ENCODE results near the gene FBLN1. TPM values are rescaled to one million over a fixed set of nuclear protein-coding genes. Genes with fewer than 3 reads are reported as not detected.
"Not testable (repeated sequence)": the region's sequence is repeated elsewhere in the genome, so short reads cannot be mapped to it uniquely, and the experiment has no call there.

FBLN1 gene
- total and polyA plus RNA-seq, 2 of the 13 experiments (the other 11 are each of a cell fraction or from before 2014, with no cell fraction given) = 37.3 to 103 TPM

DNA sequence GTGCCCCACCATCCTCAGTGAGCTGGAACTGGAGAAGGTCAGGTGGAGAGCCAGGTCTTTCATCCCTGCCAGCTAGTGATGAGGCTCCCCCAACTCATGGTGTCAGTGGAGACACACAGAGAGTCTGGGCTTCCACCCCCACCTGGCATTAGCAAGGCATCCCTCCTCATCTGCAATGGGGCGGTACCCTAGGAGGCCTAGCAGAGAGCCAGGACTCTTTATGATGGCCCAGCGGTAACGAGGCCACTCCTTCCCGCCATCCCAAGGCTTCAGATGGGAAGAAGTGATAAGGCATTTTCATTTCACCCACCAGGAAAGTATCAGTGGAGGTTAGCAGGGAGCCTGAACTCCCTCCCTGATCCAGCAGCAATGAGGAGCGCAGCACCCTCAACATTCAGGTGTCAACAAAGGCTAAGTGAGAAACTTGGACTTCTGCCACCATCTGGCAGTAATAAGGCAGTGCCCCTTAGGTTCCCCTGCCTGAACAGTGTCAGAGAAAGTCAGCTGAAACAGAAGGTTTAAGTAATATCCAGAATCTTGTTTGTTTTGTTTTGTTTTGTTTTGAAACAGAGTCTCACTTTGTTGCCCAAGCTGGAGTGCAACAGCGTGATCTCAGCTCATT, 40.5 kb upstream of the FBLN1 start (continued):
- TF ChIP-seq, protein P1, sequence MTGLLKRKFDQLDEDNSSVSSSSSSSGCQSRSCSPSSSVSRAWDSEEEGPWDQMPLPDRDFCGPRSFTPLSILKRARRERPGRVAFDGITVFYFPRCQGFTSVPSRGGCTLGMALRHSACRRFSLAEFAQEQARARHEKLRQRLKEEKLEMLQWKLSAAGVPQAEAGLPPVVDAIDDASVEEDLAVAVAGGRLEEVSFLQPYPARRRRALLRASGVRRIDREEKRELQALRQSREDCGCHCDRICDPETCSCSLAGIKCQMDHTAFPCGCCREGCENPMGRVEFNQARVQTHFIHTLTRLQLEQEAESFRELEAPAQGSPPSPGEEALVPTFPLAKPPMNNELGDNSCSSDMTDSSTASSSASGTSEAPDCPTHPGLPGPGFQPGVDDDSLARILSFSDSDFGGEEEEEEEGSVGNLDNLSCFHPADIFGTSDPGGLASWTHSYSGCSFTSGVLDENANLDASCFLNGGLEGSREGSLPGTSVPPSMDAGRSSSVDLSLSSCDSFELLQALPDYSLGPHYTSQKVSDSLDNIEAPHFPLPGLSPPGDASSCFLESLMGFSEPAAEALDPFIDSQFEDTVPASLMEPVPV (CRISPR knock-in tag; IDR thresholded peaks at IDR 0.05) = no peak

DNA sequence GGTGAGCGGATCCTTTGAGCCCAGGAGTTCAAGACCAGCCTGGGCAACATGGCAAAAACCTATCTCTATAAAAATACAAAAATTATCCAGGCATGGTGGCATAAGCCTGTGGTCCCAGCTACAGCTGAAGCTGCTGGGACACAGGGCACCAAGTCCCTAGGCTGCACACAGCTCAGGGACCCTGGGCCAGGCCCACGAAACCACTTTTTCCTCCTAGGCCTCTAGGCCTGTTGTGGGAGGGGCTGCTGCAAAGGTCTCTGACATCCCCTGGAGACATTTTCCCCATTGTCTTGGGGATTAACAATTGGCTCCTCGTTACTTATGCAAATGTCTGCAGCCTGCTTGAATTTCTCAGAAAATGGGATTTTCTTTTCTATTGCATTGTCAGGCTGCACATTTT, 39.0 kb upstream of the FBLN1 start:
- intact Hi-C loops (cut with micrococcal nuclease; ENCODE audit: unreplicated experiment); H3K4me2 ChIP-seq (ENCODE audit: low read depth, low read length); ATAC-seq; H2AFZ ChIP-seq (ENCODE audit: low read length); H3K4me1 ChIP-seq (ENCODE audit: insufficient read depth, low read length); H3K27me3 ChIP-seq (ENCODE audit: control insufficient read depth in 1 of 2, insufficient read depth in 2 of 2, low read length in 2 of 2); DNase-seq (ENCODE audit: low spot score); H4K20me1 ChIP-seq (ENCODE audit: insufficient read depth, low read length); H3K27ac ChIP-seq (ENCODE audit: extremely low read length, insufficient read depth, low read length); H3K4me3 ChIP-seq (replicated peaks in 1 of 3; ENCODE audit: insufficient read depth in 1 of 3, low read depth in 2 of 3, low read length in 3 of 3); H3K36me3 ChIP-seq (replicated peaks in 1 of 2; ENCODE audit: control insufficient read depth in 1 of 2, insufficient read depth in 2 of 2, low read length in 2 of 2); FAIRE-seq; BruUV-seq (replicated peaks); H3K9me3 ChIP-seq (ENCODE audit: low read length); POLR2A ChIA-PET; H3K9ac ChIP-seq (ENCODE audit: insufficient read depth, low read depth, low read length); H3K79me2 ChIP-seq (ENCODE audit: insufficient read depth, low read length); CTCF ChIA-PET (ENCODE audit: low intra/inter-chr PET ratio, low total read pairs); in situ Hi-C loops (cut with HindIII; ENCODE audit: extremely low pct_ligation_motif_present, low pct_unique_long_range_greater_than_20kb): not testable (repeated sequence)
- WGBS (ENCODE audit: low lambda C conversion rate) = 56% methylated on average over 3 of the region's 3 CpGs

DNA sequence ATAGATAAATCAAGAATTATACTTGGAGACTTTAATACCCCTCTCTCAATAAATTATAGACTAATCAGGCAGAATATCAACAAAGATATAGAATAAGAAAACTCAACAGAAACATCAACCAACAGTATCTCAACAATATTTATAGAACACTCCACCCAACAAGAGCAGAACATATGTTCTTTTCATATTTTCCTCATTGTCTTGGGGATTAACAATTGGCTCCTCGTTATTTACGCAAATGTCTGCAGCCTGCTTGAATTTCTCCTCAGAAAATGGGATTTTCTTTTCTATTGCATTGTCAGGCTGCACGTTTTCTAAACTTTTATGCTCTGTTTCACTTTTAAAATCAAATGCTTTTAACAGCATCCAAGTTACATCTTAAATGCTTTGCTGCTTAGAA, 37.0 kb upstream of the FBLN1 start:
- DNase-seq (ENCODE audit: low spot score) (no peak), ATAC-seq (no peak), FAIRE-seq (no peak)
- Histone ChIP-seq H4K20me1 (ENCODE audit: insufficient read depth, low read length) (no peaks in the 10 kb centered on the region), H3K9ac (ENCODE audit: insufficient read depth, low read depth, low read length) (no peak overlapping the region), H3K79me2 (ENCODE audit: insufficient read depth, low read length) (no peaks in the 10 kb centered on the region), H3K4me3 (replicated peaks in 1 of 3; ENCODE audit: insufficient read depth in 1 of 3, low read depth in 2 of 3, low read length in 3 of 3) (no peak overlapping the region), H3K27me3 (ENCODE audit: control insufficient read depth in 1 of 2, insufficient read depth in 2 of 2, low read length in 2 of 2) (no peaks in the 10 kb centered on the region), H3K4me1 (ENCODE audit: insufficient read depth, low read length) (peaks cover 16% of the 10 kb centered on the region; the same call in 1 of the 2 replicates), H3K36me3 (replicated peaks in 1 of 2; ENCODE audit: control insufficient read depth in 1 of 2, insufficient read depth in 2 of 2, low read length in 2 of 2) (no peaks in the 10 kb centered on the region), H3K4me2 (ENCODE audit: low read depth, low read length) (no peak overlapping the region), H3K27ac (ENCODE audit: extremely low read length, insufficient read depth, low read length) (no peak overlapping the region), H2AFZ (ENCODE audit: low read length) (no peak overlapping the region), H3K9me3 (ENCODE audit: low read length) (no peaks in the 10 kb centered on the region)
- CTCF ChIA-PET (ENCODE audit: low intra/inter-chr PET ratio, low total read pairs) = no interaction called here
- POLR2A ChIA-PET = no interaction called here
- in situ Hi-C loops (cut with HindIII; ENCODE audit: extremely low pct_ligation_motif_present, low pct_unique_long_range_greater_than_20kb) (no loop called here), intact Hi-C loops (cut with micrococcal nuclease; ENCODE audit: unreplicated experiment) (no loop called here)
- BruUV-seq (replicated peaks) = no TSS peak
- TF ChIP-seq, protein P2, sequence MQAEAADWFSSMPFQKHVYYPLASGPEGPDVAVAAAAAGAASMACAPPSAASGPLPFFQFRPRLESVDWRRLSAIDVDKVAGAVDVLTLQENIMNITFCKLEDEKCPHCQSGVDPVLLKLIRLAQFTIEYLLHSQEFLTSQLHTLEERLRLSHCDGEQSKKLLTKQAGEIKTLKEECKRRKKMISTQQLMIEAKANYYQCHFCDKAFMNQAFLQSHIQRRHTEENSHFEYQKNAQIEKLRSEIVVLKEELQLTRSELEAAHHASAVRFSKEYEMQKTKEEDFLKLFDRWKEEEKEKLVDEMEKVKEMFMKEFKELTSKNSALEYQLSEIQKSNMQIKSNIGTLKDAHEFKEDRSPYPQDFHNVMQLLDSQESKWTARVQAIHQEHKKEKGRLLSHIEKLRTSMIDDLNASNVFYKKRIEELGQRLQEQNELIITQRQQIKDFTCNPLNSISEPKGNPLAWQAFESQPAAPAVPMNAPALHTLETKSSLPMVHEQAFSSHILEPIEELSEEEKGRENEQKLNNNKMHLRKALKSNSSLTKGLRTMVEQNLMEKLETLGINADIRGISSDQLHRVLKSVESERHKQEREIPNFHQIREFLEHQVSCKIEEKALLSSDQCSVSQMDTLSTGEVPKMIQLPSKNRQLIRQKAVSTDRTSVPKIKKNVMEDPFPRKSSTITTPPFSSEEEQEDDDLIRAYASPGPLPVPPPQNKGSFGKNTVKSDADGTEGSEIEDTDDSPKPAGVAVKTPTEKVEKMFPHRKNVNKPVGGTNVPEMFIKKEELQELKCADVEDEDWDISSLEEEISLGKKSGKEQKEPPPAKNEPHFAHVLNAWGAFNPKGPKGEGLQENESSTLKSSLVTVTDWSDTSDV (CRISPR knock-in tag; IDR thresholded peaks at IDR 0.05) = no peak
- WGBS (ENCODE audit: low lambda C conversion rate) = 39% methylated on average over 3 of the region's 3 CpGs

Measured in HepG2 (cell line).